Measurements from ENCODE around the gene FAM83C.
"Not testable (repeated sequence)": the region's sequence is repeated elsewhere in the genome, so short reads cannot be mapped to it uniquely, and the experiment has no call there.

Gene FAM83C

DNA sequence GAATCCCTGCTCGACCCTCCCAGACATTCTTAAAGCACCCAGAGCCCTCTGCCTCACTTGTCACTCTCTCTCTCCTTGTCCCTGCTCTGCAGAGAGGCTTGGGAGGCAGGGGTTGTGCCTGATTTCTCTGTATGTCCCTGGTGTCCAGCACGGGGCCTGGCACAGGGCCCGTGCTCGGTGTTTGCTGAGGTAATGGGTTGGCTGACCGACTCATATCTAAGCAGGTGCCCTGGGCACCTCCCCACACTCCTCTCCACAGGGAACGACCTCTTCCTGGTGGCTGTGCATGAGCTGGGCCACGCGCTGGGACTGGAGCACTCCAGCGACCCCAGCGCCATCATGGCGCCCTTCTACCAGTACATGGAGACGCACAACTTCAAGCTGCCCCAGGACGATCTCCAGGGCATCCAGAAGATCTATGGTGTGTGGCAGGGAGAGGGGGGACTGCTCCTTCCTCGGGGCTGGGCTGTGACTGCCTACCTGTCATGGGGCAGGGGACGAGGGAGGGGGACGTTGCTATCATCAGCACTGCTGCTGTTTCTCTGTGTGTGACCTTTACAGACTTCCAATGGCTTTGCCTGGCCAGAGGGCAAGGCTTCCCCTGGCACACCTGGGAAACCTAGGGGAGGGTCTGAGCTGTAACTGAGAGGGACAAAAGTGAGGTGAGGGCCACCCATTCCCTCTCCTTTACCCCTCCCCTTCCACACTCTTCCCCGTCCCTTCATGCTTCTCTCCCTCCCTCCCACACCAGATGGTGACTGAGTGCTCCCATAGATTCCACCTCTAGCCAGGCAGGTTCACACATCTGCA lies 28.5 kb downstream of the FAM83C start:
- DNase-seq, result no peak

DNA sequence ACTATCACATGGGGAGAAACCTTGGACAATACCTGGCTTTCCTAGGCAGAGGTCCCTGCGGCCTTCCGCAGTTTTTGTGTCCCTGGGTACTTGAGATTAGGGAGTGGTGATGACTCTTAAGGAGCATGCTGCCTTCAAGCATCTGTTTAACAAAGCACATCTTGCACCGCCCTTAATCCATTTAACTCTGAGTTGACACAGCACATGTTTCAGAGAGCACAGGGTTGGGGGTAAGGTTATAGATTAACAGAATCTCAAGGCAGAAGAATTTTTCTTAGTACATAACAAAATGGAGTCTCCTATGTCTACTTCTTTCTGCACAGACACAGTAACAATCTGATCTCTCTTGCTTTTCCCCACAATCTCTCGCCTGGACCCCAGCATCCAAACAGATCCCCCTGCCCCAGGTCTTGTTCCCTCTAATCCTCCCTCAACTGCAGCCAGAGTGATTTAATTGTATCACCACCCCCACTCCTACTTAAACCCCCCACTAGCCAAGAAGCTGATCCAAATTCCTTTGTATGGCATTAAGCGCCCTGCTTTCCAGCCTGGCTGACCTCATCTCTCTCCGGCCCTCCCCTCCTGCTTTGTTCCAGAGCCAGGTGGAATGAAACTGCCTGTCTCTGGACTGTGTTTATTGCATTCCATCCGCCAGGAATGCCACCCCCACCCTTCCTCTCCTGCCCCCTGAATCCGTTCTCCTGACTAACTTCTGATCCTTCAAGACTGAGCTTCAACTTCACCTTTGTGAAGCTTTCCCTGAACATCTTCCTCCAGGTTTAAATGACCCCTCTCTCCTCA lies 29.3 kb downstream of the FAM83C start:
- DNase-seq, result not testable (repeated sequence)

DNA sequence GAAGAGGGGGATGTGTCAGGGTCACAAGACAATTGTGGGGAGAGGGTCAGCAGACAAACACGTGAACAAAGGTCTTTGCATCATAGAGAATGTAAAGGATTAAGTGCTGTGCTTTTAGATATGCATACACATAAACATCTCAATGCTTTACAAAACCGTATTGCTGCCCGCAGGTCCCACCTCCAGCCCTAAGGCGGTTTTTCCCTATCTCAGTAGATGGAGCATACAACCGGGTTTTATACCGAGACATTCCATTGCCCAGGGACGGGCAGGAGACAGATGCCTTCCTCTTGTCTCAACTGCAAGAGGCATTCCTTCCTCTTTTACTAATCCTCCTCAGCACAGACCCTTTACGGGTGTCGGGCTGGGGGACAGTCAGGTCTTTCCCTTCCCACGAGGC lies 29.9 kb downstream of the FAM83C start:
- DNase-seq, result not testable (repeated sequence)

DNA sequence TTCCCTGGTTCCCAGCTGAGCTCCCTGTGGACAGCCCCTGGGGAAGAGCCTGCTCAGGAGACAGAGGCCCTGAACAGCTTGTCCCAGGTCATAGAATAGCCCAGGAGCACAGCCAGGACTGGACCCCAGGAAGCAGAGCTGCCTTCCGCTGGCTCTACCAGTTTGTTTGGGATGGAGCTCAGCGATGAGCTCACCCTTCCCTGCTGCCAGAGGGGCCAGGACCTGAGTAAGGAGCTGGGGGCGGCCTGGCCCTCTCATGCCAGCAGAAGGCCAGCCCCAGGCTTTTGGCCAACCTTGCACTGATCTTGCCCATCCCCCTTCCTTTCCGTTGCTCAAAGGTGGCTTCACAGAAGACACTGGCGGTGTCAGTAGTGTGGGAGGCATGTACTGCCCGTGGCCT lies 31.8 kb downstream of the FAM83C start:
- DNase-seq, result no peak

DNA sequence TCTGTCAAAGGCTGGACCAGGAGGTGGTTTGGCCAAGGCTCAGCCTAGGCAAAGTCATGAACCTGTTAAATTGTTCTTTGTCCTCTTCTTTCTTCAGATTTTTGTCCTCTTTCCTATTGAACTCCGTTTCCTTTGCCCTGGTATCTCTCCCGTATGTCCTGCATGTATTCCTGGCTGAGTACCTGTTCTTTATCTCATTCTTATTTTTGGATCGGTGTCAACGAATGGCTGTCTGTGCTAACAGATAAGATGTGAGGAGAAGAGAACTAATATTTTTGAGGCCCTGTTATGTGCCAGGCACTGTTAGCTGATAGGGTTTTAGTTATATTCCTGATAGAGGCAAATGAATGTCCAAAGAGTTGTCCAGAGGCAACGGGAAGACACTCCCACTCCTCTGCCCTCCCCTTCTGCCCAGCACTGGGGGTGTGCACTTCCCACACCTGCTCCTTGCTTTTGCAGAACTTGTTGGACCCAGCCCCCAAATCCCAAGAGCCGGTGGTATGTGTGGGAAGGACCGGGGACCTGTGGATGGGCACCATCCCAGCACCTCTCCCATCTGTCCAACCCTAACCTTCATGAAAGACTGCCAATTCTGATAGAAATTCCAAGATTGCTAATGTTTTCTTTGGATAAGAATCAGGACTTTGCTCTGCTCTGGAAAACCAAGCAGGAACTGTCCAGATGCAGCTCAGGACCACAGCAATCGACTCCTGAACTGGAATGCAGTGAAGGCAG lies 34.9 kb downstream of the FAM83C start:
- no peak for DNase-seq

DNA sequence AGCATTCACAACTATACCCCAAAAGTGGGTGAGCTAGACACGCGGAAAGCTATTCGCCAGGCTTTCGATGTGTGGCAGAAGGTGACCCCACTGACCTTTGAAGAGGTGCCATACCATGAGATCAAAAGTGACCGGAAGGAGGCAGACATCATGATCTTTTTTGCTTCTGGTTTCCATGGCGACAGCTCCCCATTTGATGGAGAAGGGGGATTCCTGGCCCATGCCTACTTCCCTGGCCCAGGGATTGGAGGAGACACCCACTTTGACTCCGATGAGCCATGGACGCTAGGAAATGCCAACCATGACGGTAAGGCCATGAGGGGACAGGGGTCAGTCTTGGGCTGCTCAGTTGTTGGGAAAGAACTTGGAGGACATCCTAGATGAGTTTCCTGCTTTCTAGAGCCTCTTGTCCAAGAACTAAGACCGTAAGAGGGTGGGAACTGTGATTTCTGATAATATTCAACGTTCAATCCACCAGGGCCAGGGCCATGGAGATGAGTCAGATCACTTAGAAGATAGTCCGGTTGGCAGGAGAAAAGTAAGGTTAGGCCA lies 37.7 kb downstream of the FAM83C start:
- no peak for DNase-seq

DNA sequence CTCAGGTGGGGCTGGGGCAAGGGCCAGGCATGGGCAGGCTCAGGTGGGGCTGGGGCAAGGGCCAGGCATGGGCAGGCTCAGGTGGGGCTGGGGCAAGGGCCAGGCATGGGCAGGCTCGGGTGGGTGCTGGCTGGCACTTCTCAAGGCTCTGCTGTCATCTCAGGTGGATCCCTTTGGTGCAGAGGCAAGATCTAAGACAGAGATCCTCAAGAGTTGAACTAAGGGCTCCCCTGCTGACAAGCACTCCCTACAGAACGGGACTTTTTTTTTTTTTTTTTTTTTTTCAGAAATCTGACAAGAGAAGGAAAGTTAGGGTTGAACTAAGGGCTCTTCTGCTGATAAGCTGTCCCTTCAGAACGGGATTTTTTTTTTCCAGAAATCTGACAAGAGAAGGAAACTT lies 39.2 kb downstream of the FAM83C start:
- no peak for DNase-seq

DNA sequence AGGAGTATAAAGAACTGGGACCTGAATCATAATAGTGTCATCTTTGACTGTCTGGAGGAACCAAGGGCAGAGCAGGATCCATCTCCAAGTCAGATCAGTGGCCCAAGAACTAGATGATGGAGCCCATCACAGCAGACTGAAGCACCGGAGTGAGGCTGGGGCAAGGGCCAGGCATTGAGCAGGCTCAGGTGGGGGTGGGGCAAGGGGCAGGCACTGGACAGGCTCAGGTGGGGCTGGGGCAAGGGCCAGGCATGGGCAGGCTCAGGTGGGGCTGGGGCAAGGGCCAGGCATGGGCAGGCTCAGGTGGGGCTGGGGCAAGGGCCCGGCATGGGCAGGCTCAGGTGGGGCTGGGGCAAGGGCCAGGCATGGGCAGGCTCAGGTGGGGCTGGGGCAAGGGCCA lies 39.6 kb downstream of the FAM83C start:
- DNase-seq, result not testable (repeated sequence)

DNA sequence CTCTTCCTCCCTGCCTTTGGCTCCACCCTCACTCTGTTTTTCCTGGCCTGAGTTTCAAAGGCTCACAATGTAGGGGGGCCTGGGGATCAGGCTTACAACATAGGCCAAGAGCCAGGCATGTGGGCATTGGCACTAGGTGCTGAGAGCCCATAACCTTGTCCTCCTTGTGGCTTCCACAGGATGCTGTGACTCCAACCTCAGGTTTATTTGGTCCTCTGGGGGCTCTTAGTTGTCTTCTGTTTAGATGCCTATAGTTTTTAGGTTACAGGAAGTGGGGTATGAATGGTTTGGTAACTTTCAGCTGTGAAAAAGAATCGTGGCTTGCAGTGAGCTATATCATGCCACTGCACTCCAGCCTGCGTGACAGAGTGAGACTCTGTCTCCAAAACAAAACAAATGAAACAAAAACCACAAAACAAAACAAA lies 40.2 kb downstream of the FAM83C start:
- DNase-seq, result no peak

DNA sequence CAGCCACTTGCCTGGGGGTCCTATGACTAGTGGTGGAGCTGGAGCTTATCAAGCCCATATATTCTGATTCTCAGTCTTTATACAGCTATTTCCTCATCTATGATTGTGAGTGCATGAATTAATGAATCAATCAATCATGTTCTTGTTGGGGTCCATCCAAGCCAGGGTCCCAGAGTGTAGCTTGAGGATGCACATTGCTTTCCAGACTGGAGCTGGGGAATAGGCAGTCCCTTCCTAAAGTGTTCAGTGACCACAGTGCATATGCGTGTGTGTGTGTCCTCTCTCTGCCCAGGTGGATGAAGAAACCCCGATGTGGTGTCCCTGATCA lies 40.6 kb downstream of the FAM83C start:
- no peak for DNase-seq

DNA sequence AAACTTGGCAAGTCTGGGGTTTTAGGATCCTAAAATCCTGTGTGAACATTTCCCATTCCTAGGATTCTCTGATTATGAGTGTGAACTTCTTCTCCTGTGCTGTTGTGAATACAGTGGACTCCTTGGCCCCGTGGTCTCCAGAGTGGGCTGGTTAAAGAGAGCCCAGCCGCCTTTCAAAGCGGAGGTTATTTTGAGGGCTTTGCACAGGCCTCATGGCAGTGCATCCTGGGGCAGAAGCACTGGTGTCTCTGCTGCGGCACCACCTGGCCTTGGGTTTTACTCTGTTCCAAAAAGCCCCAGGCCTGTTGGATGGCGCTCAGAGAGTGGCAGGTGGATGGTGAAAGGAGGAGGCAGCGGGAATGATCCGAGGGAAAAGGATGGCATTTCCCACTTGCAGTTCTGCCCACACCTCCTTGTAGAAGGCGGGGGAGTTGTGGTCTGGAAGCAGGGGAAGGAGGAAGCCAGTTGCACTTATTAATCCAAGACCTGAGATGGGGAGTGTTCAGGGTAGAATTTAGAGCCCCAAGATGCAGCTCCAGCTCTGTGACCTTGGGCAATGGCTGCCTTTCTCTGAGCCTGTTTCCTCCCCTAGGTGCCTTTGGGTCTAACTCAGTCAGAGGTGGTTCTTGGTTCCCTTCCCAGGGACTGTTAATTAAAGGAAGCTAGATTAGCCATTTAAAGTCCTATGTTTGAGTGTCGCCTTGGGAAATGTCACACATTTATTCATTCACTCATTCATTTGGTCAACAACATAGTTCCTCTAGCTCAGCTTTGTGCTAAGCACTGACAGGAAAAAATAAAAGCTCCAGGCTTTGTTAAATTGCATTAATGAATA lies 43.4 kb downstream of the FAM83C start:
- no peak for DNase-seq

DNA sequence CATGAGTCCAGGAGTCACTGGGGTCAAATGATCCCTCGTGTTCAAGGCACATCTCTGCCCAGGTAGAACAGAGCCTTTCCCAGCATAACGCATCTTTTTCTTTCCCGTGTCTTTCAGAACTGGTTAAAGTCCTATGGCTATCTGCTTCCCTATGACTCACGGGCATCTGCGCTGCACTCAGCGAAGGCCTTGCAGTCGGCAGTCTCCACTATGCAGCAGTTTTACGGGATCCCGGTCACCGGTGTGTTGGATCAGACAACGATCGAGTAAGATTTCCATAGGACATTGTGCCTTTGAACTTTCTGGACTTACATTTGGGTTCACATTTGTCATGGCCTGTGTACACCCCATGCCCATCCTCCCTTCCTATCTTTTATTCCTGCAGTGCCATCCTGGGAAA lies 45.5 kb downstream of the FAM83C start:
- no peak for DNase-seq

DNA sequence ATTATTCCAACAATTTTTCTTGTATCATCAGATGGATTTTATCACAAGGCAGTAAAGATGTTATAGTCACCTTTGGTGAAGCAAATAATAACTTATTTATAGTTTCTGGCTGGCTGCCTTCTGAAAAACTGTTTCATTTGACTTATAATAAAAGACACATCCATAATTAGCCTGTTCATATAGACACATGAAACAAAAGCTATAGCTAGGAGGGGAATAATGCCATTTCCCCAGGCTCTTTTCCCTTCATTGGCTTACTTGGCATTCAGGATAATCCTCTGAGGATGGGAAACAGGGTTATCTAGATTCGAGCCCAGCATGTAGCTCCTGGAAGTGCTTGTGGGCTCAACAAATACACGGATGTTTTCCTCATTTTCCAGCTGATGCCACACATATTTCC lies 48.2 kb downstream of the FAM83C start:
- DNase-seq, result no peak

DNA sequence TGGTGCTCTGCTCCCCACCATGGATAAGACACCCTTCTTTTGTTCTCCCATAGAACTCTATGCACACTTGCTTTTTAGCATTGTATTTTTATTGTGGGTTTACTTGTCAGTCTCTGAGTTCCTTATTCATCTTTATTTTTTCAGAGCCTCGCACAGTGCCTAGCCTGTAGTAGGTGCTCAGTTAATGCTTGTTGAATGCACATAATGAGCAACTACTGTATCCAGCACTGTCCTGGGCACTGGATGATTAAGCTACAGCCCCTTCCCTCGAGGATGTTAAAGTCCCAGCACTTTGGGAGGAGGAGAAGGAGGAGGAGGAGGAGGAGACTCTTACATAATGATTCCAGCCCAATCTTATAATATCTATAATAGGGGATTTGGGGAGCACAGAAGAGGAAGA lies 48.9 kb downstream of the FAM83C start:
- no peak for DNase-seq

DNA sequence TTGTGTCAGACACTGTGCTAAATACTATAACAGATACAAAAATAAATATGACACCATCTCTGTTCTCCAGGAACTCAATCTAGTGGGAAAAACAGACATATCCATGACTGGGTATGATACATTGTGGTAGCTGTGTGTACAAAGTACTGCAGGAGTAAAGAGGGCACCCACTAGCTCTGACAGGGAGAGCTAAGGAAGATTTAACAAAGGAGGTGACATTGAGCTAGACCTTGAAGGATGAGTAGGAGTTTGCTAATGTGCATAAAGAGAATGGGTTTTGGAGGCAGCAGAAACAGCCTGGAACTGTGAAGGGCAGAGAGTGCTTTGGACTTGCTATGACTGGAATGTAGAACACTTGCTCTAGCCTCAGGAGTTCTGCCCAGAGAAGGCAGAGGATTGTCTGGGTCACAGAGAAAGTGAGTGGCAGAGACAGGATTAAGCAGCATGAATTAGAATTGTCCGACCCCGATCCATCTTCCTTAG lies 51.4 kb downstream of the FAM83C start:
- no peak for DNase-seq

DNA sequence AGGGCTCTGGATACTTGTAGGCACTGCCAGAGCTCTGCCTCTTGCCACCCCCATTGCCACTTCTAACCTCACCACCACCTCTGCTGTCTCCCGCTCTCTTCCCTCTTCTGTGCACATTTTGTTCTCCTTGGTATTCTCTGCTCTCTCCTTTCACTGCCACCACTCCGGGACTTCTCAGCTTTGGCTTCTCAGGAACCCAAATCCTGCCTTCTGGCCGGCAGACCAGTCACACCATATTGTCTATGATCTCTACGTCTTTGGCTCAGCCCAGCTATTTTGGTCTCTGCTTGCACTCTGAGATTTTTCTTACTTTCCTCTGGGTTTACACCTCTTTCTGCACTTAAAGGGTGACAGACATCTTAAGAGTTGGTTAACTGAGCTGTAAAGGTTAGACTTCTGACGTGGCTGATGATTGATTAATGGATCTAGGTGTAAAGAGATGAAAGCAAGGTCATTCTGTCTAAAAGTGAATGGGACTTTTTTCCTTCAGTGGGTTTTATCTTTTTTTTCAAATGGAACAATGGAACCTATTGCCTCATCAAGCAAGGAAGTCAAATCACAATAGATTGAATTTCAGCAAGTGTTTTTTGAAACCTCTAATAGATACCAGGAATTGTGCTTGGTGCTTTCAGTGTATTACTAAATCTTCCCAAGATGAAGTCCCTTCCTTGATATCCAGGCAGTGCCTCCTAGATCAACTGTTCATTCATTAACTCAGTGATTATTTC lies 52.0 kb downstream of the FAM83C start:
- DNase-seq, result no peak

DNA sequence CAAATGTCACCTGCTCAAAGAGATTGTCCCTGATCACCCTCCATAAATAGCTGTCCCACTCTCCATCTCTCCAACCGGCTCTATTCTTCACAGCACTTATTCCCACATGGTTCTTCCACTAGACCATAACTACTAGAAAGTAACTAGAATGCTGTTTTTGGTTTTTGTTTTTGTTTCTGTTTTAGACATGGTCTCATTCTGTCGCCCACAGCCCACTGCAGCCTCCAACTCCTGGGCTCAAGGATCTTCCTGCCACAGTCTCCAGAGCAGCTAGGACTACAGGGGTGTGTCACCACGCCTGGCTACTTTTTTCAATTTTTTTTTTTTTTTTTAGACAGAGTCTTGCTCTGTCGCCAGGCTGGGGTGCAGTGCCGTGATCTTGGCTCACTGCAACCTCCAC lies 53.5 kb downstream of the FAM83C start:
- no peak for DNase-seq

DNA sequence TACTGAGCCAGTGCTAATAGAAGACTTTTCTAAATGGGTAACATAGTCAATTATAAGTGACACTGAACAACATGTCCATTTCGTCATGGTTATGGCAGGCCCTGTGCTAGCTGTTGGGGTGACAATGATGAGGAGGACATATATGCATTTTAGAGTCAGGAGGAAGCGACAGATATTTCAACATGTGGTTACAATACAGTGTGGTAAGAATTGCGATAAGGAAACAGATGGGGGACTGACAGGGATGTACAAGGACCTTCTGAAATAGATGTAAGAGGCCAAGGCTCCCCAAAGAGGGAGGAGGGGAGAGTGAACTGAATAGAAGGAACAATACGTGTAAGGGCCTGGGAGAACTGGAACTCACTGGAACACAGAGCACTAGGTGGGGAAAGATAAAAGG lies 54.1 kb downstream of the FAM83C start:
- DNase-seq, result no peak

DNA sequence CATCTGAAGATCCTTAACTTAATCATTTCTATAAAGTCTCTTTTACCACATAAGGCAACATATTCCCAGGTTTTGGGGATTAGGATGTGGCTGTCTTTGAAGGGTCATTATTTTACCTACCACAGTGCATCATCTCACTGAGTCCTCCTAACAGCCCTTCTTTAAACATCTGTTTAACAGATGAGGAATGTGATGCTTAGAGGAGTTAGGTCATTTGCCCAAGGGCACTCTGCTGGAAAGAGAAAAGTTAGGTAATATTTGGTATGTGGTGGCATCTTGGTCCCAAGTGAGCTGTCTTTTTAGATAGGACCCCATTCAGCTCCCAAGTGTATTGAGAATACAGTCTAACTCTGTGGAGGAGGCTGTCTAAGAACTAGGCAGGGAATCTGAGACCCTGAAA lies 54.7 kb downstream of the FAM83C start:
- no peak for DNase-seq

DNA sequence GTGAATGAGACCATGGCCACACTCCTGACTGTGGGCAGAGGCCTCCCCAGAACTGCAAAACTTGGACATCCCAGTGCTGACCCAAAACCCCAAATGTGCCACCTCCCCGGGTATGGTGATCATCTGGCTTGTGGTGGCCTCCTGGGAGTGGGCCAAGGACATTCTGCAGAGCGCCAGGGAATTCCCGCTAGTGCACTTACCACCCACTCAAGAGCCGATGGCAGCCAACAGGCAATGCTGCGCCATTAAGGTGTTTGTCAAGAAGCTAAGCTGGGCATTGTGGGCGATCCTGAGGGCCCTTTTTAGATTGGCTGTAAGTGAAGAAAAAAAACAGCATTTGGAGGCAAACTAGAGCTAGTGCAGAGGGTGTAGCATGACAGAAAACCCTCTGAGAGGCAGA lies 56.3 kb downstream of the FAM83C start:
- no peak for DNase-seq
